GM21390 (cell line): Measurements from ENCODE around the gene DSTYK.
"Not testable (repeated sequence)": the region's sequence is repeated elsewhere in the genome, so short reads cannot be mapped to it uniquely, and the experiment has no call there.

ENCODE experiments used
- ATAC-seq: cut with Tn5 transposase; IDR thresholded peaks from one replicate; pipeline ENCODE4 v1.9.1; 2021; ENCODE audit not compliant: unreplicated experiment

DSTYK gene

DNA sequence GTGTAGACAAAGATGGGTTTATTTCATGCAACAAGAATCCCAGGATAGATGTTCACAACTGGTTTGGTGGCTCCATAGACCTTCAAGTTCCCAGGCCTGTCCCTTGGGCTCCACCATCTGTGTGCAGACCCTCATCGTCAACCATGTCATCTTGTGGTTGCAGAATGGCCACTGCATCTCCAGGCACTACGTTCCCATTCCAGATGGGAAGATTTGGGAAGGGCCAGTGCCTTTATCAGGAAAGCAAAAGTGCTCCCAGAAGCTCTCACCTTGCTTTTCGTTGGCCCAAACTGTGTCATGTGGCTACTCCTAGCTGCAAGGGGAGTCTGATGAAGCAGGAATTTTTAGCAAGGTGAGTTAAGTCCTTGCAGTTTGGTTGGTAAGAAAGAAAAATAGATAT is 29.1 kb upstream of the DSTYK start:
- ATAC-seq = no peak

DNA sequence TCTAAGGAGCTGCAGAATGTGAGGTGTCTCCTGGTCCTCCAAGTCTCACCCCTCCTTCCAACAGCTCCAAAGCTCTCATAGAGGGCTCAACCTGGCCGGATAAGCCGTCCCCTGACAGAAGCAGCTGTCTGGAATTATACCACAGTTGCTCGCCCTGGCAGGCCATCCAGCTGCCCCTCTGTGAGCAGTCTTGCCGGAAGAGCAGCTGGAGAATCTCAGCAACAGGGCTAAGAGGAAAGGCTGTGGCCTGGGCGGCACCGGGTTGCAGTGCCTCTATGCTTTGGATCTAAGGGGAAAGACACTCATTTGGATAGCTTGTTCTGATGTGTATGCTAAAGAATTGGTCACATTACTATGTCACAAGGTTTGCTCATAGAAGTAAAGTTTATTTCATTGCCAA is 28.6 kb upstream of the DSTYK start:
- ATAC-seq = no peak

DNA sequence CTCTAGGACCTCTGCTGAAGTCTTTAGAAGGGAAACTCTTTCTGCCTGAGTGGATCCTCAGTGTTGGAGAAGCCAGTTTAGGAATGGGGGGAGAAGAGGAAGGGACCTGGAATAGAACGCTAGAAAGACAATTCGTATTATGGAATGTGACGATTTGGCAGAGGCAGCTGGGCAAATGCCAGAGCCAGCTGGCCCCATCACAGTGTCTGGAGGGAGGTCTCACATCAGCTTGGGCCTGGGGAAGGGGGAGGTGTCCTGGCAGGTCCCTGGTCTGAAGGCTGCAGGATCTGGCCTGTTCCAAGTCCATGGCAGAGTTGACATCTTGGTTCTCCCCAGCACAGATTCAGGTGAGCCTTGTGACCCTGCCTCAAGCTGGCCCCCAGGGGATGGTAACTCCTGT is 27.6 kb upstream of the DSTYK start:
- ATAC-seq = no peak

DNA sequence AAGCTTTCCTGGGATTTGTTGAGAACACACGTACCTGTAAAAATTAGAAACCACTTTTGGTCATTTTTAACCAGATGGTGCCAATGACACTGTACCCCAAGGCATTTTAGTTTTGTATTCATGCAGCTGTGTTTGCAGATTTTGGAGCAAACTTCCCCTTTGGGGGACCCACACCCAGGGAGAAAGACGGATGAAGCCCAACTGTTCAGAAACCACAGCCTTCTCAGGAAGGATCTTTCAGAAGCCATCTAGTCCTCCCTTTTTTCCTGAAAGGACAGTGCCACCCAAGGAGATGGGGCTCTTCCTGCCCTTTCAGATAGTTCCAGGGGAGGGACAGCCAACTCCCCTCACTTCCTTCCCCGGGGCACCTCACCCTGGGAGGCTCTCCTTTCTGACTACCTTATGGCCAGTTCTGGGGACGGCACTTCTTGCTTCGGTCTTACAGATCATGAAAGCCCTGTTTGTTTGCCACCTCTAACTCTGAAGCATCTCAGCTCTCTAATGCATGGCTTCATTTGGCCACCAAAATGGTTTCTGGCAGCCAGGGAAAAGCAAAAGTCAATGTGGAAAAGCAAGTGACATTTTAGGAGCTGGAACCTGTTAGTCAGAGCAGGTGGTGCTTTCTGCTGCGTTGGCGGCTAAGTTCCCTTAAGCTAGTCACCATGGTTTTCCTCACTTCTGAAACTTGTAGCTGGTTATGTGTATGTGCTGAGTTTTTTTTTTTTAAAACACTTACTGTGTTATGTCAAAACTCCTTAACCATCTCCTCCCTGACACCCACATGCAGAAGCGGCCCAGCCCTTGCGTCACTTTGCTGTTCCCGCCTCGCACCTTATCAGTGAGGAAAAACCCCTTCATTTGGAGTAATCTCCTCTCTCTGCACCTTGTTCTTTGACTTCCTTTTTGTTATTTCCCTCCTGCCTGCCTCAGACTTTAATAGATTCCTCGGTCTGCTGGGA is 26.3 kb upstream of the DSTYK start:
- ATAC-seq = no peak

DNA sequence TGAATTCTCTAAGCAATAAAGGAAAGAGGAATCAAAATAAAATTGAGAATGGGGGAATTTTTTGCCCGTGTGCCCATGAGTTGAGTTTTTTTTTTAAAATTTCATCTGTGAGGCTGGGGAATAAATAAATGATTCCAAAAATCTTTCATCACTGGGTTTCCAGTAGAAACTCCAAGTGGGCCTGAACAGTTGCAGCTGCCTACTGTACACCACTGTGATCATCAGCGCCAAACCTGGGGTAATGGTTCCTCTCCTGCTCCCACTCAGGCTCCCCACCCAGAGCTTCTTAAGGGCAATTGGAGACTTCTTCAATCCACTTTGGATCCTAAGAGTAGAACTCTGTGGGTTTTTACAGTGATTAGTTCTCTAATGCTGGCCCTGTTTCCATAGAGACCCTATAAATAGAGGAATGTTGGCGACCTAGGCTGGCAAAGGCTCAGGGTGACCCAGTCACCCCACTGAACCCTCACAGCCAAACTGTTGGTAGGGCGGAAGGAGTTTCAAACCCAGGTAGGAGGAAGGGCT is 25.5 kb upstream of the DSTYK start:
- no peak for ATAC-seq

DNA sequence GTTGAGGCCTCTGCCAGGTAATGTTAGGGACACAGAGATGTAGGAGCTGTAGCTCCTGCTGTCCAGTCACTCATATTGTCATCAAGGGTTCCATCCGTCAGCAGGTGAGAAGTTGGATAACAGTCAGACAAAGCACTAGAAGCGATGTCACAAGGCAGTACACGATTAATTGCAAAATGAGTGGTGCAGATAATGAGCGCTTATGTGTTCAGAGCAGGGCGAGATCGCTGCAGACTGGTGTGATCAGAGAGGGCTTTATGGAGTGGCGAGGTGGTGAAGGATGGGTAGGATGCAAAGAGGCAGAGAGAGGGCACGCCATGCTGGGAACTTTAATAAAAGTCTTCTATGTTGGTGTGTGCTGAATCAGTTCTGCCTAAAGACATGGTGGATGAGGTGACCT is 25.0 kb upstream of the DSTYK start:
- ATAC-seq = no peak

DNA sequence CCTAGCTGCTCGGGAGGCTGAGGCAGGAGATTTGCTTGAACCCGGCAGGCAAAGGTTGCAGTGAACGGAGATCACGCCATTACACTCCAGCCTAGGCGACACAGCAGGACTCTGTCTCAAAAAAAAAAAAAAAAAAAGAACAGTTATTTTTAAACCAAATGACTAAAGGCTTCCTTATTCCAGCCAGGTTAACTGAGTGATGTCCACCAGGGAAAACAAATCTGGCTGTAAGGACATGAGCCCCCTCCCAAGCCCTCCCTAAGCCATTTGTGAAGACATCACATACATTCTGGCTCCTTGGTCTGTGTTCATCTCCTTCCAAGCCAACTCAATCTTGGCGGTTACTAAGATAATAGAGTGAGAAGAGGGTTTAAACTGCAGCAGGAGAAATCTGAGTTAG is 24.4 kb upstream of the DSTYK start:
- ATAC-seq = no peak

DNA sequence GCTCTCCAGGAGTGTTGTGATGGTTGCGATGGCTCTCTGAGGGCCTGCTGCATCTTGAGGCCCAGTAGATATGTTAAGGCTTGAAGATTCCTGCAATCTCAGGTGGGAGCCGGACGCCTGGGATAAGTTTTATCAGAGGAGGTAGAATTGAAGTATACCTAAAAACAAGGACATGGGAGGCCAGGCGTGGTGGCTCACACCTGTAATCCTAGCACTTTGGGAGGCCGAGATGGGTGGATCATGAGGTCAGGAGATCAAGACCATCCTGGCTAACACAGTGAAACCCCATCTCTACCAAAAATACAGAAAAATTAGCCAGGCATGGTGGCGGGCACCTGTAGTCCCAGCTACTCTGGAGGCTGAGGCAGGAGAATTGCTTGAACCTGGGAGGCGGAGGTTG is 22.5 kb upstream of the DSTYK start:
- not testable (repeated sequence) for ATAC-seq

DNA sequence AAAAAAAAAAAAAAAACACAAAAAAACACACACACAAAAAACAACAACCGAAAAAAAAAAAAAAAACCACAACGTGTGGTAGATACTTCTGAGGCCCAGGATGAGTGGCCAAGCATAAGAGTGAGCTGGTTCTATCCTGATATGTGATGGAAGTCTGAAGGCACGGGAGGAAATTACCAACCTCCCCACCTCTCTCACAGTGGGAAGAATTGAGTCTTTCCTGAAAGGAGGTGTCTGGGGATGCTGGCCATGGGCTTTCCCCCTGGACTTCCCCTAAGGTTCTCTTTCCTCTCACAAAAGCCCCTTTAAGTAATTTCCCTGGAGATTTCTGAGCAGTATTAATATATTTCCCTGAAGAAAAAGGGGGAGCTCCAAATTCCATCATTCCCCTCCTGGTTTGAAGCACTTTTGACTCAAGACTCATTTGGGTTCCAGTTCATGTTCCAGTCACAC is 21.5 kb upstream of the DSTYK start:
- ATAC-seq = no peak

DNA sequence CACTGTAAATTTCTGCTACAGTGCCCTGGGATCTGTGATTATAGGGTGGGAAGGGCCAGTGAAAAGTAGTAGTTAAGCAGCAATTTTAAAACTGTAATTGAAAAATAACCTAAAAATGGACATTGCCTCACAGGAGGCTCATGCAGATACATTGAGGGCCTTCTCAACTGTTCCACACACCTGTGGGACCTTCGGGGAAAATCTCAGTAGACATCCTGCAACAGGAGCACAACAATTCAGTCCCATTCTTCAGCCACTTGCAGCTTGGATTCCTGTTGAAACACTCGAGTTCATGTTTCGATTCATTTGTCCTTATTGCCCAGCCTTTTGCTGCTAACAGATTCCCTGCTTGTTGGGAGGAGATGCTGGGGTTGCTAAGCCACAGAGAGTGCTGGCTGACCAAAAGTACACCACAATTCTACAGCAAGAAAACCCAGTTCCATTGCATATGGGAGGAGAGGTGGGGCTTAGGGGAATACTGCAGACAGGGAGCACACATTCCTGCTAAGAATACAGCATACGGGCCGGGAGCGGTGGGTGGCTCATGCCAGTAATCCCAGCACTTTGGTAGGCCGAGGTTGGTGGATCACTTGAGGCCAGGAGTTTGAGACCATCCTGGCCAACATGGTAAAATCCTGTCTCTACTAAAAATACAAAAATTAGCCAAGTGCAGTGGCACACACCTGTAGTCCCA is 20.8 kb upstream of the DSTYK start:
- no peak for ATAC-seq

DNA sequence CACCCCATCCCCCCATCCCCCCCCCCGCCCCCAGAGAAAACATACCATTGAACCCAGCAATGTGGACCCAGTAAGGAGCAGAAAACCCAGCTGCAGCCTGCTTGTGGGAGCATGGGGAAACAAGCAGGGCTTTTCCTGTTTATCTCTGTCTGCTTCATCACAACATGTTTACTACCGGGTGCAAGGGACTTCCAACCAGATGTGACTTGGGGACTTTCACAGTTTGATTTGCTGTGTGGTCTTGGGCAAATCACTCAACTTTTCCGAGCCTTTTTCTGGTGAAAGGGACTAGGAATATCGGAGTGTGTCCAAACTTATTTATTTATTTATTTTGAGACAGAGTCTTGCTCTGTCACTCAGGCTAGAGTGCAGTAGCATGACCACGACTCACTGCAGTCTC is 19.5 kb upstream of the DSTYK start:
- no peak for ATAC-seq

DNA sequence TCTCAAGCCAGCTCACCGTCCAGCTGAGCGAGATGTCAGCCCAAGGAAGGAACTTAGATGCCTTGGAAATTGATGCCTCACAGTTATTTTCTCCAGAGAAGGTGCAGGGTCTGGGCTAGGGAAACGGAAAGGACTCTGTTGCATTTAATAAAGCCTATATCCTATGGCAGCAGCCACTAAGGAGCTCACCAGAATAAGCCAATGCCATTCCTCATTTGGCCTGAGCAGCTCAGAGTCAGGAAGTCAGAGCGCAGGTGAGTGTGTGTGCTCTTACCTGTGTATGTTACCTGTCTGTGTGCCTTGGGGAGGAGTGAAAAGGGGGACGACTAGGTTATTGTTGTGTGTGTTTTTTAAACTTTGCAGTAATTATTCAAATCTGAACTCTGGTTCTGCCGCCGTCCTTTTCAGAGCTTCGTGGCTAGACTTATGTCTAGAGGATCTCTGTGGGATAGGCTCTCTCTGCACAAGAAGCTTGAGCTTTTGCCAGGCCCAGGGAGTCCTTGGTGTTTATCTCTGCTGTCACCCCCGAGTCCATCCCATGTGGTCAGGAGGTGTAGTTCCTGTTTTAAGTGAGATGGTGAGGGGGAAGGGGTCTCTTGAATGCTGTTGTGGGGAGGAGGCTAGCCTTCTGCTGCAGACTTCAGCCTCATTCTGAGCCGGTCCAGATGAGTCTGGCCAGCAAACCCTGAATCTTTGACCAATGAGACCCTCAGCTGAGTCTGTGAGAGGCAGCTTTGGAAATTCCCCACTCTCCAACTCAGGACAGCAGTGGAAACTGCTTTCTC is 18.6 kb upstream of the DSTYK start:
- no peak for ATAC-seq

DNA sequence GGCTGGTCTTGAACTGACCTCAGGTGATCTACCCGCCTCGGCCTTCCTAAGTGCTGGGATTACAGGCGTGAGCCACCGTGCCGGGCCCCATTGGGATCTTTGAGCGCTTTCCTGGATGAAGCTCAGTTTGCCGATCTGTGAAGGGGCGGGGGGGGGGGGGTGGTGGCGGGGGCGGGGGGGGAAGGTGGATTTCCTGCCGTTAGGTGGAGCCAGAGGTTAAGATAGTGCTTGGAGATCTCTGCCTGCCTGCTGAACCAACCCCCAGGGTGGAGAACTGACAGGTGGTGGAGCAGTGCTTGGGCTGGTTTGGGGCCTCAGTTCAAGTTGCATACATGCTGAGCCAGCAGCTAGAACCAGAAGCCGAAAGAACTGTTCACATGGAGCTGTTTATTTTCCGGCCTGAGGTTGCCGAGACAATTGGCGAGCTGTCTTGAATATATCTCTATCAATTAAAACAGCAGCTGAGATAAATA is 17.9 kb upstream of the DSTYK start:
- no peak for ATAC-seq

DNA sequence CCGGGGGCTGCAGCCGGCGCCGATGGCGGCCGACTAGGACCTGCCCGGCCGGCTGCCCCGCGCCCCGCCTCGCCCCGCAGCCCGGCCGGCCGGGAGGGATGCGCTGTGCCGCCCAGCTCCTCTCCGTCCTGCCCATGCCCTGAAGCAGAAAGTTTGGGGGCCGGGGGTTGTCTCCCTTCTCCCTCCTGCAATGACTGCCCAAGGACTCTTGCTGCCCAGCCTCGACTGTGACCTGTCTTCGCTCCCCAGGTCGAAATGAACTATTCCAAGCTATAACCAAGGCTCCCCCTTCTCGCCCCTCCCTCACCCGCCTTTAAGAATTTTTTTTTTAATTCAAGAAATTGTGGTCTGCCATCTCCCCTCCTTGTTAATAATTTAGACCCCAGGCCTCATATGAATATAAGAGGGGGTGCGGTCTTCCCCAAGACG is 16.6 kb upstream of the DSTYK start:
- ATAC-seq = no peak

DNA sequence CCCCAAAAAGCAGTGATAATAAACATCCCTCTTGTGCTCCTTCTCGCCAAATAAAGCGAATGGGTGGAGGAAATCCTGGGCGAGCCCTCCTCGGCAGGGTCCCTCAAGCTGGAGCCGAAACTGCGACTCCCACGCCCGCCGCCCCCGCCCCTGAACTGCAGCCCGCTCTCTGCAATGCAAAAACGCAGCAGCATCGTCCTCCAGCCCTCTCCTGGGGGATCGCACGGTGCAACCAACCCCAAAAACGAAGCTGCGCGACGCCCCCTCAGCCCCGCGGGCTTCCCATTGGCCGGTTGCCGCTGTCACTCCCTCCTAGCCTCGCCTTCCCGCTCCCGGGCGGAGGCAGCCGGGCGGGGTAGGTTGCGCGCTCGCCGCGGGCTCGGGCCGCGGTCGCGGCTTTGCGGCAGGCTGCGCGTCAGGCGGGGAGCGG is 16.1 kb upstream of the DSTYK start, which contains the start of gene TMCC2:
TSS of gene TMCC2 (plus strand) at position 363 of the 430 bp plus-strand sequence. CDS start 619 bp downstream, outside the sequence.
- peak; percentile 69 for ATAC-seq

DNA sequence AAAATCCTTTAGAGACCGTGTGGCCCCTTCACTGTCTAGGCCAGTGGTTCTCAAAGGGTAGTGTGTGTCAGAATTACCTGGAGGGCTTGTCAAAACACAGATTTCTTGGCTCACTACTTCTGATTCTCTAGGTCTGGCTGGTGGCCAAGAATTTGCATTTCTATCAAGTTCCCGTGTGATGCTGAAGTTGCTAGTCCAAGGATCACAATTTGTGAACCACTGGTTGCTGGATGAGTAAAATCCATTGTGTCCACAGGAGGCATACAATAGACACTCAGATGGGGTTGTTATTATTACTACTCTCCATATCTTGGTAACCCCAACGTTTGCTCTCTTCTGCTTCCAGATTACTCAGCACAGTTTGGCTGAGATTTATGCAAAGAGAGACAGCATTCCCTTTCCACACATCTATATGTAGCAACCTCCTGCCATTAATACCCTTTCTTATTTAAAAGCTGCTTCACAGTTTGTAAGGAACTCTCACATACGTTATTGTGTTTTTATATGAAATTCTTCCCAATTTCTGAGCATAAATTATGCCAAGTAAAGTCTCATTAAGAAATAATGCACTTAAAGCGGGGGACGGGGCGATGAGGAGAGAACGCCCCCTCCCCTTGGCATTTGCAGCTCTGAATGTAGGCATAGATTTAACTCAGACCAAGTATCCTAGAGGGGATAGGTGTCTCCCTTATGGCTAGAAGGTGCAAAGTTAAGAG is 15.5 kb upstream of the DSTYK start:
- no peak for ATAC-seq

DNA sequence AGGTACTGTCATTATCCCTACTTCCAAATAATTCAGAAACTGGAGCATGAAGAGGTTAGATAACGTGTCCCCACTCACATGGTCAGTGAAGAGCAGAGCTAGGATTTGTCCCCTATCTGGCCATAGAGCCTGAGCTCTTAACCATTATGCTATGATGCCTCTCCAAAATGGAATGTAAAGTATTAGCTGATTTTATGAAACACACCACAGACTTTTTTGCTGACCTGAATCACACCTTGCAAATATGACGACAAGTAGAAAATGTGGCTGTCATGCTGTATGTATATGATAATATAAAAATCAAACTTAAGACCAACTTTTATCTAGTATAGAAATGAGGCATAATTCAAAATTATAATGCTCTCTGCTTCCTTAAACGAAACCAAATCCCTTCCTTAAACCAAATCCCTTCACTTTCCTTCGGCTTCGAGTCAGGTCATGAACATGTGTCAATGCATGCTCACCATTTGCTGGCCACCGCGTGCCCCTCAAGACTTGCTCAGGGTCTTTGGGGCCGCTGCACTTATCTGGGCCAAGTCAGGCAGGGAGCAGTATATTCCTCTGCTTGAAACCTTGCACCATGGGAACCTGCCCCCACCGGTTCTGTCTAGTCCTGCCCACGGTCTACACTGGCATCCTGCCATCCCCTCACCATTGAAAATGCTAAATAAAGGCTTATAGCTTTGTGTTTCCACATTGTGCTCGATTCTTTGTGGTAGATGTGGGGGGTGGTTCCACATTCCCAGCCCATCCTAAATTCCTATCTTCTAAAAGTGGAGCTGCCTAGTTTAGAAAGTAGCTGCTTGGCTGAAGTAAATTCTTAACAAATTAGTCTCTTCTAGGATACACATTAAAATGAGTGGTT is 14.6 kb upstream of the DSTYK start:
- no peak for ATAC-seq

DNA sequence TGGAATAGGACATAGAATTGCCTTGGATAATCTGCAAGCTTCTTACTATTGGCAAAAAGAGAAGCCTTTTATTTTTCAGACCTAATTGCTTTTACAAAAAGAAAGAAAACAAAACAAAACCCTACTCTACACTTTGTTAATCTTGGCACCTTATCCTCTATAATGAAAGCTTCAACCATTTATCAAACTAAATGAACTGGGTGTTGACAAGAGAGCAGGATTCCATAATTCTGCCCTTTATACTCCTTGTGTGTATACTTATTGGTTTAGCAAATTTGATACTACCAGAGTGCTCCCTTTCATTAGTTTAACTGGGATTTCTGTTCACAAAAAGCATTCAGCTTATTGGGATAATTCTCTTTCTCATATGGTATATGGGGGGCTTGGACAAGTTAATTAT is 13.2 kb upstream of the DSTYK start:
- no peak for ATAC-seq

DNA sequence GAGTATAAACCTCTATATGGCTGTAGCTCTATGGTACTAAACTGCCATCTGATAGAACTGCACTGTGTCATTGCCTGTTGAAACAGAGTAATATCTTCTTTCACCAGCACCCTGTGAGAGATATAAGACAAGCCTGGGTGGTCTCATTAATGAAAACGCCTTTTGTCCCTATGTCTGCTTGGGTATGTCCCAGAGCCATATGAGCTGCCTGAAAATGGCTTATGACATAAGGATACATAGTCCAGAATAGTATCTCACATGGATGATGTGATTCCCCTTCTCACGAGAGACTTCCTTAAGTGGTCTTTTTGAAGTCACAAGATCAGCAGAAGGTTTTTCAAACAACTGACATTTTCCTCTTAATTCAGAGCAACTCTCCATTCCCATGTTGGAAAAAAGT is 8.9 kb upstream of the DSTYK start:
- ATAC-seq = no peak
